ENCODE data around the gene TCHH. TPM values are rescaled to one million over a fixed set of nuclear protein-coding genes. Genes with fewer than 3 reads are reported as not detected.

Gene TCHH
- total and polyA plus RNA-seq, 5 experiments from 2014 or later = not detected

DNA sequence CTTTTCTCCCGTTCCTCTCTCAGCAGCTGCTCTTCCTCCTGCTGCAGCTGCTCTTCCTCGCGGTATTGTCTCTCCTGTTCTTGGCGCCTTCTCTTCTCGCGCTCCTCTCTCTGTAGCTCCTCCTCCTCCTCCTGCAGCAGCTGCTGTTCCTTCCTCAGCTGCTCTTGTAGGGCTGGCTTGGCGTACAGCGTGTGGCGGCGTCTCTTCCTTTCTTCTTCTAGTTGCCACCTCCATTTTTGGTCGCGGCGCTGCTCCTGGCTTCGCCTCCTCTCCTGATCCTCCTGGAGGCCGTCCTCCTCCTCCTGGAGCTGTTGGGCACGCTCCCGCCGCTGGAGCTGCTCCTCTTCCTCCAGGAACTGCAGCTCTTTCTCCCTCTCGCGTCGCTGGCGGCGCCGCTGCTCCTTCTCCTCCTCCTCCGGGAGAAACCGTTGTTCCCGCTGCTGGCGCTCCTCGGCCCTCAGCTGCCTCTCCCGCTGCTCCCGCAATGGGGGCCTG, 4.8 kb downstream of the TCHH start:
- ATAC-seq = peak; percentile 65 to 73
- no peaks in the 10 kb centered on the region for H3K9me3 Mint-ChIP-seq
- peaks cover 0 to 3% (median 0%) of the 10 kb centered on the region in 3 donors for H3K36me3 Mint-ChIP-seq
- DNase-seq = no peak
- POLR2A ChIA-PET = no interaction called here
- H3K4me3 Mint-ChIP-seq = no peak overlapping the region
- no peak overlapping the region for H3K27ac Mint-ChIP-seq
- peaks cover 0 to 11% (median 3%) of the 10 kb centered on the region in 4 donors for H3K4me1 Mint-ChIP-seq
- peaks cover 0 to 25% (median 17%) of the 10 kb centered on the region in 5 donors for H3K27me3 Mint-ChIP-seq

DNA sequence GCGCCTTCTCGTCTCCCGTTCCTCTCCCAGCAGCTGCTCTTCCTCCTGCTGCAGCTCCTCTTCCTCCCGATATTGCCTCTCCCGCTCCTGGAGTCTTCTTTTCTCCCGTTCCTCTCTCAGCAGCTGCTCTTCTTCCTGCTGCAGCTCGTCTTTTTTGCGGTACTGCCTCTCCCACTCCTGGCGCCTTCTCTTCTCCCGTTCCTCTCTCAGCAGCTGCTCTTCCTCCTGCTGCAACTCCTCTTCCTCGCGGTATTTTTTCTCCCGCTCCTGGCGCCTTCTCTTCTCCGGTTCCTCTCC, 5.3 kb downstream of the TCHH start:
- DNase-seq = no peak
- Mint-ChIP-seq H3K4me3 (no peak overlapping the region), H3K4me1 (peaks cover 0 to 11% (median 3%) of the 10 kb centered on the region in 4 donors), H3K9me3 (no peaks in the 10 kb centered on the region), H3K27ac (no peak overlapping the region), H3K36me3 (peaks cover 0 to 3% (median 0%) of the 10 kb centered on the region in 3 donors), H3K27me3 (peaks cover 0 to 26% (median 18%) of the 10 kb centered on the region in 5 donors)
- POLR2A ChIA-PET = no interaction called here
- ATAC-seq = no peak

DNA sequence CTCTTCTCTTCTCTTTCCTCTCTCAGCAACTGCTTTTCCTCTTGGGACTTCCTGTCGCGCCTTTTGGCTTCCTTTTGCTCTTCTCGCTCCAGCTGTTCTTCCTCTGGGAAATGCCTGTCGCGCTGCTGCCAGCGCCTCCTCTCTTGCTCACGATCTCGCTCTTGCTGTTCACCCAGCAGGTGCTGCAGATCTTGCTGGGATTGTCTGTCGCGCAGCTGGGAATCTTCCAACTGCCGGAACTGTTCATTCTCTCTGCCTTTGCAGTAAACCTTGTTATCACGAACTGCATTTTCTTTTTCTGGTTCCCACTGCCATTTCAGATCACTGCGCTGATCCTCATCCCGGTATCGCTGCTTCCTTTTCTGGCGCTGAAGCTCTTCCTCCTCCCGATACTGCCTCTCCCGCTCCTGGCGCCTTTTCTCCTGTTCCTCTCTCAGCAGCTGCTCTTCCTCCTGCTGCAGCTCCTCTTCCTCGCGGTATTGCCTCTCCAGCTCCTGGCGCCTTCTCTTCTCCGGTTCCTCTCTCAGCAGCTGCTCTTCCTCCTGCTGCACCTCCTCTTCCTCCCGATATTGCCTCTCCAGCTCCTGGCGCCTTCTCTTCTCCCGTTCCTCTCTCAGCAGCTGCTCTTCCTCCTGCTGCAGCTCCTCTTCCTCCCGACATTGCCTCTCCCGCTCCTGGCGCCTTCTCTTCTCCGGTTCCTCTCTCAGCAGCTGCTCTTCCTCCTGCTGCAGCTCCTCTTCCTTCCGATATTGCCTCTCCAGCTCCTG, 5.8 kb downstream of the TCHH start:
- peaks cover 0 to 11% (median 3%) of the 10 kb centered on the region in 4 donors for H3K4me1 Mint-ChIP-seq
- peaks cover 0 to 22% (median 17%) of the 10 kb centered on the region in 5 donors for H3K27me3 Mint-ChIP-seq
- no peaks in the 10 kb centered on the region for H3K9me3 Mint-ChIP-seq
- ATAC-seq (no peak), DNase-seq (no peak)
- H3K4me3 Mint-ChIP-seq = no peak overlapping the region
- peaks cover 0 to 3% (median 0%) of the 10 kb centered on the region in 3 donors for H3K36me3 Mint-ChIP-seq
- POLR2A ChIA-PET = no interaction called here
- H3K27ac Mint-ChIP-seq = no peak overlapping the region

DNA sequence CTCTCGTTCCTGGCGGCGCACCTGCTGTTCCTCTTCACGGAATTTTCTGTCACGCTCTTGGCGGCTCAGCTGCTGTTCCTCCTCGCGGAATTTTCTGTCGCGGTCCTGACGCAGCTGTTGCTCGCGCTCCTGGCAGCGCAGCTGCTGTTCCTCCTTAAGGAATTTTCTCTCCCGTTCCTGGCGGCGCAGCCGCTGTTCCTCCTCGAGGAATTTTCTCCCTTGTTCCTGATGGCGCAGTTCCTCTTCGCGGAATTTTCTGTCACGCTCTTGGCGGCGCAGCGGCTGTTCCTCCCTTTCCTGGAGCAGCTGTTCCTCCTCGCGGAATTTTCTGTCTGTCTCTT, 6.4 kb downstream of the TCHH start:
- ATAC-seq (no peak), DNase-seq (no peak)
- no peak overlapping the region for H3K27ac Mint-ChIP-seq
- H3K36me3 Mint-ChIP-seq = peaks cover 0 to 3% (median 0%) of the 10 kb centered on the region in 3 donors
- no peak overlapping the region for H3K4me3 Mint-ChIP-seq
- POLR2A ChIA-PET = no interaction called here
- H3K4me1 Mint-ChIP-seq = peaks cover 0 to 11% (median 3%) of the 10 kb centered on the region in 4 donors
- H3K9me3 Mint-ChIP-seq = no peaks in the 10 kb centered on the region
- H3K27me3 Mint-ChIP-seq = peaks cover 3 to 22% (median 17%) of the 10 kb centered on the region in 5 donors

DNA sequence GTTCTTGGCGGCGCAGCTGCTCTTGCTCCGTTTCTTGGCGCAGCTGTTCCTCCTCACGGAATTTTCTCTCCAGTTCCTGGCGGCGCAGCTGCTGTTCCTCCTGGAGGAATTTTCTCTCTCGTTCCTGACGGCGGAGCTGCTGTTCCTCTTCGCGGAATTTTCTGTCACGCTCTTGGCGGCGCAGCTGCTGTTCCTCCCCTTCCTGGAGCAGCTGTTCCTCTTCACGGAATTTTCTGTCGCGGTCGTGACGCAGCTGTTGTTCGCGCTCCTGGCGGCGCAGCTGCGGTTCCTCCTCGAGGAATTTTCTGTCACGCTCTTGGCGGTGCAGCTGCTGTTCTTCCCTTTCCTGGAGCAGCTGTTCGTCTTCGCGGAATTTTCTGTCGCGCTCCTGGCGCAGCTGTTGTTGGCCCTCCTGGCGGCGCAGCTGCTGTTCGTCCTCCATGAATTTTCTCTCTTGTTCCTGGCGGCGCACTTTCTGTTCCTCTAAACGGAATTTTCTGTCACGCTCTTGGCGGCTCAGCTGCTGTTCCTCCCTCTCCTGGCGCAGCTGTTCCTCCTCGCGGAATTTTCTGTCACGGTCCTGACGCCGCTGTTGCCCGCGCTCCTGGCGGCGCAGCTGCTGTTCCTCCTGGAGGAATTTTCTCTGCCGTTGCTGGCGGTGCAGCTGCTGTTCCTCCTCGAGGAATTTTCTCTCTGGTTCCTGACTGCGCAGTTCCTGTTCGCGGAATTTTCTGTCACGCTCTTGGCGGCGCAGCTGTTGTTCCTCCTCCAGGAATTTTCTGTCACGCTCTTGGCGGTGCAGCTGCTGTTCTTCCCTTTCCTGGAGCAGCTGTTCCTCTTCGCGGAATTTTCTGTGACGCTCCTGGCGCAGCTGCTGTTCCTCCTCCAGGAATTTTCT, 7.0 kb downstream of the TCHH start:
- no peaks in the 10 kb centered on the region for H3K9me3 Mint-ChIP-seq
- peaks cover 0 to 11% (median 3%) of the 10 kb centered on the region in 4 donors for H3K4me1 Mint-ChIP-seq
- H3K36me3 Mint-ChIP-seq = peaks cover 0 to 3% (median 0%) of the 10 kb centered on the region in 3 donors
- H3K27ac Mint-ChIP-seq = no peak overlapping the region
- POLR2A ChIA-PET = no interaction called here
- no peak for ATAC-seq
- DNase-seq = no peak
- peak overlapping the region in 3 of 10 donors; percentile 42 to 67 (median 48) for H3K4me3 Mint-ChIP-seq
- H3K27me3 Mint-ChIP-seq = peaks cover 9 to 28% (median 18%) of the 10 kb centered on the region in 5 donors

DNA sequence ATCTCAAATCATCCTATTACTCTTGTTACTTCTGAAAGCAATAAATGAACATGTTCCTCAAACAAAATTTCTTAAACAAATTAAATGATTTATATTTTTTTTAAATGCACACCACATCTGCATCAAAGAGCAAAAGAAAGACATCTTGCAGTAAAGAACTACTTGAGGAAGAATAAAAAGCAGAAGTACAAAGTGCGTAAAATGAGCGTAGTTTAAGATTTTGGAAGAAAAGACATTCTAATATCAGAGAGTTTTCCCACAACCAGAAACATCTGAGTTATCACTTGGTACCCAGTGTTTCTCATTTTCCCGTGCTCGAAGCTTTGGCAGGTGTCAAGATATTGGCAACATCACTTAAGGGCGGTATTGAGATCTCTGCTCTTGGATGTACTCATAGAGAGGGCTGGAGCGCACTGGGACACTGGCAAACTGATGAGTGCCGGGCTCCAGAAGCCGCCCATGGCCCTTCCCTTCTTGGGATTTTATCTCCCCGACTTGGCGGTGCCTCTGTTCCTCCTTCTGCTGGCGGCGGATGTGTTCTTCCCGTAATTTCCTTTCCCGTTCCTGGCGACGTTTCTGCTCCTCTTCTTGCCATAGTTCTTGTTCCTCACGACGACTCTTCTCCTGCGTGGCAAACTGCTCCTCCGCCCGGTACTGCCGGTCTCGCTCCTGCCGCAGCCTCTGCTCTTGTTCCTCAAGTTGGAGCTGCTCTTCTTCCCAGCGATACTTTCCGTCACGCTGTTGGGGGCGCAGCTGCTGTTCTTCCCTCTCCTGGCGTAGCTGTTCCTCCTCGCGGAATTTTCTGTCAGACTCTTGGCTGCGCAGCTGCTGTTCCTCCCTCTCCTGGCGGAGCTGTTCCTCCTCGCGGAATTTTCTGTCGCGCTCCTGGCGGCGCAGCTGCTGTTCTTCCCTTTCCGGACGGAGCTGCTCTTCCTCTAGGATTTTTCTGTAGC, 7.9 kb downstream of the TCHH start:
- POLR2A ChIA-PET = no interaction called here
- H3K36me3 Mint-ChIP-seq = peaks cover 0 to 3% (median 0%) of the 10 kb centered on the region in 3 donors
- no peaks in the 10 kb centered on the region for H3K9me3 Mint-ChIP-seq
- no peak for ATAC-seq
- H3K27ac Mint-ChIP-seq = no peak overlapping the region
- H3K27me3 Mint-ChIP-seq = peaks cover 14 to 32% (median 19%) of the 10 kb centered on the region in 5 donors
- peaks cover 0 to 9% (median 3%) of the 10 kb centered on the region in 4 donors for H3K4me1 Mint-ChIP-seq
- DNase-seq = no peak
- H3K4me3 Mint-ChIP-seq = peak overlapping the region in 3 of 10 donors; percentile 29 to 42 (median 40)

DNA sequence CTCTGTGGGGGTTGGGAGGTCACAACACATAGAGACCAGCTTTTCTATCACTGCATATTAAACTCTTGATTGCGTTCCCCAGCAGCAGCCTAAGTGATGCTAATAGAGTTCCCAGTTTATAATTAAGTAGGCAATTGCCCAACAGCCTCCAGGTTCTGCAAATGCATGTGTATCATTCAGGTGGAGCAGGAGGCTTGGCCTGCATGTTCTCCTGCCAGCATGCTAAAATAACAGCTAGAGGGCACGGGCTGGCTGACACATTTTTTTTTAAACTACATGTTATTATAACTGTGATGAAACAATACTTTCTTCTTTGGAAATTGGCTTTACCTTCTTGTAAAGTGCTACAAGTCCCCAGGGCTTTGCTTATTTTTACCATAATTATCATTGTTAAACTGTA, 10.4 kb downstream of the TCHH start:
- POLR2A ChIA-PET = no interaction called here
- peaks cover 29 to 49% (median 42%) of the 10 kb centered on the region in 5 donors for H3K27me3 Mint-ChIP-seq

DNA sequence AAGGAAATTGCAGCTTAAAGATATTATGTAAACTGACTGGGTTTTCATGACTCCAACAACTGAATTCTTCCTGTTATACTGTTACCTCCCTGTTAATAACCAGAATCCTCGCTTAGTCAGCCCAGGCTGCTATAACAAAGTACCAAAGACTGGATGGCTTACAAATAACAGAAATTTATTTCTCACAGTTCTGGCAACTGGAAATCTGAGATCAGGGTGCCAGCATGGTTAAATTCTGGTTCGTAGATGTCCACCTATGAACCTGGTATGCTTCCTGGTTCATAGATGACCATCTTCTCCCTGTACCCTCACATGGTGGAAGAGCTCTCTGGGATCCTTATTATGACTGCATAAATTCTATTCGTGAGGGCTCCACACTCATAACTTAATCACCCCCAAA, 18.3 kb downstream of the TCHH start:
- H3K27me3 Mint-ChIP-seq = peaks cover 22 to 58% (median 36%) of the 10 kb centered on the region in 5 donors
- POLR2A ChIA-PET = no interaction called here
- no peak overlapping the region for H3K27ac Mint-ChIP-seq
- peaks cover 0 to 31% (median 0%) of the 10 kb centered on the region in 3 donors for H3K36me3 Mint-ChIP-seq
- no peak overlapping the region for H3K4me3 Mint-ChIP-seq
- peaks cover 7 to 32% (median 13%) of the 10 kb centered on the region in 9 donors for H3K9me3 Mint-ChIP-seq
- ATAC-seq (no peak), DNase-seq (no peak)
- H3K4me1 Mint-ChIP-seq = no peaks in the 10 kb centered on the region

More for the DNA sequence above, 10.4 kb downstream of the TCHH start:
- Mint-ChIP-seq H3K9me3 (no peaks in the 10 kb centered on the region), H3K4me3 (no peak overlapping the region), H3K36me3 (peaks cover 0 to 3% (median 0%) of the 10 kb centered on the region in 3 donors), H3K27ac (no peak overlapping the region), H3K4me1 (peaks cover 0 to 9% (median 3%) of the 10 kb centered on the region in 4 donors)
- DNase-seq = no peak
- ATAC-seq = no peak

DNA sequence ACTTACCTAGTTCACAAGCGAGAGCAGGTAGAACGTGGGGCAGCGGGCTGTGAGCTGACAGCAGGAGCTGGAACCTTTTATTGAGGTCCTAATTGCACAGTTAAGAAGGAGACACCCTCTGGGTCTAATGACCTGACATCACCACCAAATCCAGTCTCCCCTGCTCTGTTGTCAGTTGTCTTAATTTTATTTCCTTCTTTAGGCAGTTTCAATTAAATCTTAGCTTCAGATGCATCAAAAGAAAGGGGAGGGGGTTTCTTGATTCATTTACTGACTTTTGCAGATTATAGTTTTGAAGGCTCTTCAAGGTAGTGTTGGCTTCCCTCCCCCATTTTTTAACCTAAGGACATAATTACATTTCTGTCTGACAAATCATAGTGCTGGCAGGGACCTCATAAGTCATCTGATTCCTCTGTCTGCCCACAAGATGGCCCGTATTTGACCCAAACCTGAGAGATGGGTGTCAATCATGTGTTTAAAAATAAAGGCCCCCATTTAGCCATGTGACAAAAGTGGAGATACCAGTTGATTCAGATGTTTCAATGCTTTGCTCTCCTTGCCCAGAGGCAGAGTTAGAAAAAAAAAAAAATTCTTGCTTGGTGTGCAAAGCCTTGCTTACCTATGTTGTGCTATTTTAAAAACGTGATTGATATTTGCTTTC, 26.1 kb downstream of the TCHH start, which contains the start of gene TCHHL1:
TCHHL1 (minus strand) TSS at position 51 of the 661 bp plus-strand sequence. CDS start 921 bp downstream, outside the sequence.
- H3K4me1 Mint-ChIP-seq = no peaks in the 10 kb centered on the region
- no peak within 1 kb of the TSS for H3K4me3 Mint-ChIP-seq
- DNase-seq (no peak), ATAC-seq (no peak)
- peaks cover 8 to 29% (median 25%) of the 10 kb centered on the region in 5 donors for H3K27me3 Mint-ChIP-seq
- H3K9me3 Mint-ChIP-seq = peaks cover 8 to 27% (median 19%) of the 10 kb centered on the region in 9 donors
- POLR2A ChIA-PET = no interaction called here
- no peak within 1 kb of the TSS for H3K27ac Mint-ChIP-seq
- H3K36me3 Mint-ChIP-seq = peaks cover 0 to 21% (median 0%) of the 10 kb centered on the region in 3 donors

DNA sequence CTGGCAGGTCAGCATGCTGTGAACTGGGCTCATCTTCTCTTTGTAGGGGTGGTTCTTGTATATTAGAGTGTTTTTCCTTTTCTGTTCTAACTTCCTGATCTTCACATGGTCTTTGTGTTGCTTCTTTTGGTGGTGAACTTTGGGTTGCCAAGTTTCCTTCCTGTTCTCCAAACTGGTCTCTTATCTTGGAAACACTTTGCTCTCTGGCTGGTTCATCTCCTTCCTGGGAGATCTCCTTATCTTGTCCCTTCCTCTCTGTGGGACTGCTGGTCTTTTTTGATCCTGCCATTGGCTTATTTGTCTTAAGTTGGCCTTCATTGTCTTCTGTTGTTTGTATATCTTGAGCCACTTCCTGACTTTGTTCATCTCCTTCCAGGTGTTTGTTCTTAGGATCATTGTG, 28.5 kb downstream of the TCHH start:
- ATAC-seq = no peak
- DNase-seq = no peak
- H3K9me3 Mint-ChIP-seq = peaks cover 0 to 10% (median 5%) of the 10 kb centered on the region in 9 donors
- H3K4me3 Mint-ChIP-seq = no peak overlapping the region
- H3K27me3 Mint-ChIP-seq = peaks cover 12 to 28% (median 18%) of the 10 kb centered on the region in 5 donors
- H3K27ac Mint-ChIP-seq = no peak overlapping the region
- H3K4me1 Mint-ChIP-seq = no peaks in the 10 kb centered on the region
- POLR2A ChIA-PET = no interaction called here
- H3K36me3 Mint-ChIP-seq = peaks cover 0 to 6% (median 0%) of the 10 kb centered on the region in 3 donors

DNA sequence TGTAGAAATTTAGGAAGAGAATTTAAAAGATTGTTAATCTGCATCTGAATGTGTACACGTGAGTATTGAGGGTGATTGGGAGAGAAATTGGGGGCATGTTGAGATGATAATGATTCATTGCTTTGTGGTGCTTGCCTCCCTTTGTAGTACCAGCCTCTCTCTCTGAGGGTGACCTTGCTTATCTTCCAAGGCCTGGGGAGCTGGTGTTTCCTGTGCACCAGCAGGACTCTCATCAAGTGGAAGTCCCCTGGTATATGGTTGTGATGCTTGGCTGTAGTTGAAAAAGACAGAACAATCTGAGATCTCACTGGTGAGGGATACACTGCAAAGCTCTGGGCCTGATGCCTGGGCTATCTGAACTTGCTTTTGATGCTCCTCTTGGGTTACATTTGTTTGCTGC, 30.4 kb downstream of the TCHH start:
- no peak overlapping the region for H3K4me3 Mint-ChIP-seq
- H3K9me3 Mint-ChIP-seq = no peaks in the 10 kb centered on the region
- DNase-seq (no peak), ATAC-seq (no peak)
- POLR2A ChIA-PET = no interaction called here
- no peak overlapping the region for H3K27ac Mint-ChIP-seq
- no peaks in the 10 kb centered on the region for H3K4me1 Mint-ChIP-seq
- no peaks in the 10 kb centered on the region for H3K36me3 Mint-ChIP-seq
- peaks cover 6 to 16% (median 10%) of the 10 kb centered on the region in 5 donors for H3K27me3 Mint-ChIP-seq

All from naive thymus-derived CD8-positive, alpha-beta T cell (primary cell).